Stomach (tissue), 9 donors: Measurements from ENCODE around the gene NTF3. TPM values are rescaled to one million over a fixed set of nuclear protein-coding genes. Genes with fewer than 3 reads are reported as not detected.
A peak's percentile ranks its signal among the peaks of the same experiment; 100 is the strongest.

Experiments
- DNase-seq, 2 donors: peaks; one replicate each; pipeline versions ENCODE4 v3.0.0 to v3.0.0-alpha.2; 2013 to 2019
- H3K27ac ChIP-seq, 5 donors: fragments of 200-600 bp in 4 of 5; sonication (generic) in 4 of 5; one replicate each; pipeline ENCODE4 v1.5.1; 2013 to 2019; ENCODE audit warnings: mild to moderate bottlenecking in 1 of 5, moderate library complexity in 1 of 5
- H3K27me3 ChIP-seq, 3 donors: fragments of 200-600 bp; sonication (generic); one replicate each; pipeline ENCODE4 v1.5.1; 2017 to 2019; ENCODE audit warnings: mixed run types in 1 of 3
- H3K36me3 ChIP-seq, 4 donors: fragments of 200-600 bp; sonication (generic); 1 replicate in 3 of 4; 2 replicates in 1 of 4; pipeline ENCODE4 v1.5.1; 2016 to 2019
- H3K4me1 ChIP-seq, 4 donors: fragments of 200-600 bp; sonication (generic); one replicate each; pipeline ENCODE4 v1.5.1; 2016 to 2019
- H3K4me3 ChIP-seq, 4 donors: fragments of 200-600 bp; sonication (generic) in 3 of 4; one replicate each; pipeline ENCODE4 v1.5.1; 2016 to 2019; ENCODE audit warnings: mild to moderate bottlenecking in 1 of 4
- H3K9me3 ChIP-seq, 4 donors: fragments of 200-600 bp; sonication (generic); one replicate each; pipeline ENCODE4 v1.5.1; 2016 to 2019
- EP300 ChIP-seq: sonication (generic); formaldehyde crosslinking; IDR thresholded peaks from one replicate; pipeline ENCODE4 v1.6.1; 2017; ENCODE audit warnings: antibody characterized with exemption
- POLR2A ChIP-seq, 4 donors: fragments of 450-650 bp; IDR thresholded peaks; one replicate each; pipeline ENCODE4 v1.6.1; 2016; ENCODE audit warnings: antibody characterized with exemption in 4 of 4, control low read depth in 2 of 4, mild to moderate bottlenecking in 1 of 4, moderate library complexity in 1 of 4
- POLR2AphosphoS5 ChIP-seq, 3 donors: sonication (generic); formaldehyde crosslinking; IDR thresholded peaks; one replicate each; pipeline ENCODE4 v1.6.1; 2016; ENCODE audit warnings: antibody characterized with exemption in 3 of 3
- WGBS, 5 donors: extraction: QIAGEN DNeasy Blood & Tissue Kit in 3 of 5; methylation state at CpG; one replicate each; pipeline versions ENCODE4 v1.1.5 to v1.1.7; 2013 to 2018; 5-methylcytosine and 5-hydroxymethylcytosine counted together
- intact Hi-C: fragments of 100-400 bp; cut with DNase I; formaldehyde crosslinking; loops from one replicate; pipeline ENCODE4 v1.15.1; 2023; ENCODE audit warnings: low total_unique reads
- polyA plus RNA-seq, 3 donors: library from polyadenylated mRNA; stranded (reverse); fragments of 200-250 nt; gene quantifications; one replicate each; pipeline ENCODE4 v1.2.3, GENCODE V29; 2013
- total RNA-seq, 5 donors: library from RNA; depleted of rRNA; stranded (reverse); fragments of >200 nt; gene quantifications; one replicate each; pipeline versions ENCODE4 v1.1.0 to v1.2.3, GENCODE V29; 2014 to 2016
- TF ChIP-seq, protein P1 (sequence below), 7 experiments: fragments of 450-650 bp in 4 of 7; fragments of 200-600 bp in 3 of 7; sonication (generic) in 3 of 7; IDR thresholded peaks; one replicate each; pipeline ENCODE4 v1.5.1; 2016 to 2019; ENCODE audit warnings: antibody characterized with exemption in 7 of 7, control low read depth in 2 of 7, mild to moderate bottlenecking in 1 of 7
- donor health status: healthy with polysubstance abuse.
- donor health status: Bipolar disorder and iron deficiency.
- donor health status: healthy.

The NTF3 gene
- total and polyA plus RNA-seq, 8 donors = 0.87 to 7.3 (median 4.0) TPM; not detected in 3

DNA sequence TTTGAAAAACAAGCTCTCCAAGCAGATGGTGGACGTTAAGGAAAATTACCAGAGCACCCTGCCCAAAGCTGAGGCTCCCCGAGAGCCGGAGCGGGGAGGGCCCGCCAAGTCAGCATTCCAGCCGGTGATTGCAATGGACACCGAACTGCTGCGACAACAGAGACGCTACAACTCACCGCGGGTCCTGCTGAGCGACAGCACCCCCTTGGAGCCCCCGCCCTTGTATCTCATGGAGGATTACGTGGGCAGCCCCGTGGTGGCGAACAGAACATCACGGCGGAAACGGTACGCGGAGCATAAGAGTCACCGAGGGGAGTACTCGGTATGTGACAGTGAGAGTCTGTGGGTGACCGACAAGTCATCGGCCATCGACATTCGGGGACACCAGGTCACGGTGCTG lies 62.4 kb downstream of the NTF3 start:
- intact Hi-C loops = no loop called here
- H3K27me3 ChIP-seq = no peaks in the 10 kb centered on the region
- H3K36me3 ChIP-seq = no peaks in the 10 kb centered on the region
- no peaks in the 10 kb centered on the region for H3K9me3 ChIP-seq
- no peak overlapping the region for H3K4me3 ChIP-seq
- peaks cover 0 to 15% (median 3%) of the 10 kb centered on the region in 4 donors for H3K4me1 ChIP-seq
- TF ChIP-seq POLR2A (IDR thresholded peaks at IDR 0.05) = no peak
- TF ChIP-seq EP300 = no peak
- TF ChIP-seq, protein P1, sequence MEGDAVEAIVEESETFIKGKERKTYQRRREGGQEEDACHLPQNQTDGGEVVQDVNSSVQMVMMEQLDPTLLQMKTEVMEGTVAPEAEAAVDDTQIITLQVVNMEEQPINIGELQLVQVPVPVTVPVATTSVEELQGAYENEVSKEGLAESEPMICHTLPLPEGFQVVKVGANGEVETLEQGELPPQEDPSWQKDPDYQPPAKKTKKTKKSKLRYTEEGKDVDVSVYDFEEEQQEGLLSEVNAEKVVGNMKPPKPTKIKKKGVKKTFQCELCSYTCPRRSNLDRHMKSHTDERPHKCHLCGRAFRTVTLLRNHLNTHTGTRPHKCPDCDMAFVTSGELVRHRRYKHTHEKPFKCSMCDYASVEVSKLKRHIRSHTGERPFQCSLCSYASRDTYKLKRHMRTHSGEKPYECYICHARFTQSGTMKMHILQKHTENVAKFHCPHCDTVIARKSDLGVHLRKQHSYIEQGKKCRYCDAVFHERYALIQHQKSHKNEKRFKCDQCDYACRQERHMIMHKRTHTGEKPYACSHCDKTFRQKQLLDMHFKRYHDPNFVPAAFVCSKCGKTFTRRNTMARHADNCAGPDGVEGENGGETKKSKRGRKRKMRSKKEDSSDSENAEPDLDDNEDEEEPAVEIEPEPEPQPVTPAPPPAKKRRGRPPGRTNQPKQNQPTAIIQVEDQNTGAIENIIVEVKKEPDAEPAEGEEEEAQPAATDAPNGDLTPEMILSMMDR (IDR thresholded peaks at IDR 0.05) = no peak
- TF ChIP-seq POLR2AphosphoS5 (IDR thresholded peaks at IDR 0.05) = no peak
- H3K27ac ChIP-seq = no peak overlapping the region
- DNase-seq = no peak
- whole genome bisulfite sequencing, 5 donors = 84 to 92% (median 89%) methylated on average over 28 of the region's 28 CpGs

DNA sequence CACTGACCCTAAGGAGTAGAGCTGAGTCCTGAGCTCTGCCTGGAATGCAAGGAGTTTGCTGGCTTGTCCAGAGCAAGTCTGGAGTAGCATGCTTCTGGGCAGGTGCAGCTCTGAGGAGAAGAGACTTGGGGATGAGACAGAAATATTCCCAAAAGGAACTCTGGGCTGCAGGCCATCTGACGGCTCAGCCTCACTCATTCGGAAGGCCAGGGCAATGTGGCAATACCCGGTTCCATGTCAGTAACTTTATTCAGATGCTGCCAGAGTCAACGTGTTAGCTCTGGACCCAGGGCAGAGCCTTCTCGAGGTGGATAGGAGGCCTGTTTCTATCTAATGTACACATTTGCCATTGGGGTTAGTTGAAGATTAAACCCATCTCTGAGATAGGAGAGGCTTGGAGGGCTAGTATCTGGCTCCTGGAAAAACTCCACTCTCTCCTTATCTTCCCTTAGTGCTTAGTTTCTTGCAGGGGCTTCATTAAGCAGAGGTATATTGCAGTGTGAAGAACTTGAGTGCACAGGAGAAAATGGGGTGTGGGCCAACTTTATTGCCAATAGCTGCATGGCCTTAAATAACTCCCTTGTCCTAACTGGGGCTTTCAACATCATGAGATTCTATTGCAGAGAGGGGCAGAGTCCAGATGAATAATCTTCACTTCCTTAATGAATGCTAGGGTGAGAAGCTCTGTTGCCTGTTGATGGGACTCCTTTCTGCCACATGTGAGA lies 65.6 kb downstream of the NTF3 start:
- DNase-seq = peak in 1 of 2 donors; percentile 51
- Histone ChIP-seq H3K27ac (no peak overlapping the region), H3K4me3 (no peak overlapping the region), H3K27me3 (no peaks in the 10 kb centered on the region), H3K4me1 (peaks cover 0 to 15% (median 0%) of the 10 kb centered on the region in 4 donors), H3K36me3 (no peaks in the 10 kb centered on the region), H3K9me3 (no peaks in the 10 kb centered on the region)
- TF ChIP-seq EP300 (no peak), POLR2A (IDR thresholded peaks at IDR 0.05) (no peak), POLR2AphosphoS5 (IDR thresholded peaks at IDR 0.05) (no peak)
- TF ChIP-seq, protein P1 (IDR thresholded peaks at IDR 0.05) = no peak
- intact Hi-C loops = no loop called here
- 21 to 54% (median 28%) methylated on average over 5 of the region's 5 CpGs for WGBS, 5 donors

DNA sequence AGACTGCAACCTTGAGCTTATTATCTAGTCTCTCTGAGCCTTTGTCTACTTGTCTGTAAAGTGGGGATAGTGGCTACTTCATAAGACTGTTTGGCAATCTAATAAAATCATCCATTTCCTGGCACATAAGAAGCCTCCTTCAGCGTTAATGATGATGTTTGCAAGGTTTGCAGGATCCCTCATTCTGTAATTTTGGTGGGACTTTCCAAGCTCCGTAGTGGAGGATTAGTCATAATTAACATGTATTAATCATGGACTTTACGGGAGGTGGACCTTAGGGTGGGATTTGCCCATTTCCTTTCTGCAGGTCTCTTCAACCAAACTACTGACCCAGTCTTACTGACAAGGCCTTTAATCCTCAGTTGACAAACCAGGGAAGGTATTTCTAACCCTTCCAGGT lies 66.2 kb downstream of the NTF3 start:
- intact Hi-C loops = no loop called here
- 58 to 75% (median 67%) methylated on average over 3 of the region's 3 CpGs for WGBS, 5 donors
- no peak overlapping the region for H3K4me3 ChIP-seq
- no peaks in the 10 kb centered on the region for H3K36me3 ChIP-seq
- no peaks in the 10 kb centered on the region for H3K9me3 ChIP-seq
- H3K27me3 ChIP-seq = no peaks in the 10 kb centered on the region
- H3K4me1 ChIP-seq = peaks cover 0 to 13% (median 0%) of the 10 kb centered on the region in 4 donors
- DNase-seq = no peak
- H3K27ac ChIP-seq = no peak overlapping the region
- TF ChIP-seq EP300 (no peak), POLR2A (IDR thresholded peaks at IDR 0.05) (no peak), POLR2AphosphoS5 (IDR thresholded peaks at IDR 0.05) (no peak)
- TF ChIP-seq, protein P1 (IDR thresholded peaks at IDR 0.05) = no peak

DNA sequence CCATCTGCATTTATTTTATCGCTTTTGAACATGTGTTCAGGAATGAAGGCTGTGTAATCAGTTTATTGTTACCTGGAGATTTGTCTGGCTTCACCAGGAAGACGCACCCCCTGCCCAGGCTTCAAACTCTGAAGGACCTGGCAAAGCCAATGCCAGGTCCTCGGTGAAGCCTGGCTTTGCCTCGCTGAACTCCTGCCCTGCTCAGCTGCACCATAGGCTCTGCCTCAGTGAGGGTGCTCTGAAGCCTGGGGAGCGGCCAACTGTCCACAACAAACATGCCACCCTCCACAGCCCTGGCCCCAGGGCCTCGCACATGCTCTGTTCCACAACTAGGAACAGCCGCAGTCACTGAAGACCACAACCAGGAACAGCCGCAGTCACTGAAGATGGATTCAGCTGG lies 66.9 kb downstream of the NTF3 start:
- no peak for DNase-seq
- H3K4me1 ChIP-seq = peaks cover 0 to 11% (median 0%) of the 10 kb centered on the region in 4 donors
- TF ChIP-seq, protein P1 (IDR thresholded peaks at IDR 0.05) = no peak
- no peak for TF ChIP-seq POLR2AphosphoS5 (IDR thresholded peaks at IDR 0.05)
- no peak for TF ChIP-seq POLR2A (IDR thresholded peaks at IDR 0.05)
- TF ChIP-seq EP300 = no peak

More for the DNA sequence above, 66.9 kb downstream of the NTF3 start:
- Histone ChIP-seq H3K9me3 (no peaks in the 10 kb centered on the region), H3K36me3 (no peaks in the 10 kb centered on the region), H3K4me3 (no peak overlapping the region), H3K27me3 (no peaks in the 10 kb centered on the region), H3K27ac (peak overlapping the region in 2 of 5 donors; percentile 2 to 29)
- WGBS, 5 donors = 89 to 94% (median 92%) methylated on average over 8 of the region's 8 CpGs
- intact Hi-C loops = no loop called here
